Neuron (in vitro differentiated cells): Measurements from ENCODE around the gene CNOT4.

Experiments
- H2AFZ ChIP-seq: one replicate; pipeline ENCODE4 v1.6.1; 2013; ENCODE audit warnings: low read depth, mild to moderate bottlenecking, inconsistent platforms, low read length, moderate library complexity
- H3K27me3 ChIP-seq: one replicate; pipeline ENCODE4 v1.6.1; 2013; ENCODE audit warnings: low read length; ENCODE audit not compliant: insufficient read depth
- H3K36me3 ChIP-seq: one replicate; pipeline ENCODE4 v1.6.1; 2013; ENCODE audit warnings: low read length; ENCODE audit not compliant: insufficient read depth
- H3K4me1 ChIP-seq: one replicate; pipeline ENCODE4 v1.6.1; 2013; ENCODE audit warnings: low read length; ENCODE audit not compliant: insufficient read depth
- H3K4me3 ChIP-seq: 2 replicates; pipeline ENCODE4 v1.5.1; 2013; ENCODE audit warnings: mild to moderate bottlenecking, low read length, moderate library complexity
- H3K9me3 ChIP-seq: one replicate; pipeline ENCODE4 v1.6.1; 2013; ENCODE audit warnings: low read length

The CNOT4 gene

DNA sequence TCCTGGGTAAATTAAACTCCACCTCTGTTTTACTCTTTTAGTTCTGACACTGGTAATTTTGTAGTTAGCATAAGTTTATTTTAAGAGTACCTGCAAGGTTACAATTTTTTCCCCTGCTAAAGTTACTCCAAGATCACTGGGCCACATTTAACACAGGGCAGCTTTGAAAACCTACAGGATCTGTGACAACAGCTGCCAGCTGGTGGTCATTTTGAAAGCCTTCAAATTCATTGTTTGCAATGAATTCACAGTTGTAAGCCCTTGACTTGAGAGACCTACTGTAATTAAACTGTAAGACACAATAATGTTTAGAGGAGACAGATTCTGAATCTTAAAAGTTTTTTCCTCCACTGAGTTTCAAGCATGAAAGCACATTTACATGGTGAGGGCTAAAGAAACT, 129.6 kb downstream of the CNOT4 start:
- H3K27me3 ChIP-seq = no peaks in the 10 kb centered on the region
- H3K4me1 ChIP-seq = peaks cover 5% of the 10 kb centered on the region
- no peak overlapping the region for H2AFZ ChIP-seq
- H3K9me3 ChIP-seq = no peaks in the 10 kb centered on the region
- H3K4me3 ChIP-seq = no peak overlapping the region
- no peaks in the 10 kb centered on the region for H3K36me3 ChIP-seq

DNA sequence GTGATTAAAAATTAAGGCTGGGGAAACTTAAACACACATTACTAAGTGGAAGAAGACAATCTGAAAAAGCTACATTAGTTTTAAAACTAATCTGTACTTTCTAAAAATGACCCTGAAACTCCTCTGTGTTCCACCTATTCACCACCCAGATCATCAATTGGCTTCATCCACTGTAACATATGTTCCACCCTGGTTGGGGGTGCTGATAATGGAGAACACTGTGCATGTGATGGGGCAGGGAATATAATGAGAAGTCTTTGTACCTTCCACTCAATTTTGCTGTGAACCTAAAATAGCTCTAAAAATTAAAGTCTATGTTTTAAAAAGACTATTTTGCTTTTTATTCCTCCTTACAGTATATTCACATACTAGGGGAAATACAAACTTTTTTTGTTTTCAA, 132.7 kb downstream of the CNOT4 start:
- no peaks in the 10 kb centered on the region for H3K36me3 ChIP-seq
- H3K4me1 ChIP-seq = peaks cover 5% of the 10 kb centered on the region
- no peak overlapping the region for H3K4me3 ChIP-seq
- no peak overlapping the region for H2AFZ ChIP-seq
- no peaks in the 10 kb centered on the region for H3K27me3 ChIP-seq
- no peaks in the 10 kb centered on the region for H3K9me3 ChIP-seq

DNA sequence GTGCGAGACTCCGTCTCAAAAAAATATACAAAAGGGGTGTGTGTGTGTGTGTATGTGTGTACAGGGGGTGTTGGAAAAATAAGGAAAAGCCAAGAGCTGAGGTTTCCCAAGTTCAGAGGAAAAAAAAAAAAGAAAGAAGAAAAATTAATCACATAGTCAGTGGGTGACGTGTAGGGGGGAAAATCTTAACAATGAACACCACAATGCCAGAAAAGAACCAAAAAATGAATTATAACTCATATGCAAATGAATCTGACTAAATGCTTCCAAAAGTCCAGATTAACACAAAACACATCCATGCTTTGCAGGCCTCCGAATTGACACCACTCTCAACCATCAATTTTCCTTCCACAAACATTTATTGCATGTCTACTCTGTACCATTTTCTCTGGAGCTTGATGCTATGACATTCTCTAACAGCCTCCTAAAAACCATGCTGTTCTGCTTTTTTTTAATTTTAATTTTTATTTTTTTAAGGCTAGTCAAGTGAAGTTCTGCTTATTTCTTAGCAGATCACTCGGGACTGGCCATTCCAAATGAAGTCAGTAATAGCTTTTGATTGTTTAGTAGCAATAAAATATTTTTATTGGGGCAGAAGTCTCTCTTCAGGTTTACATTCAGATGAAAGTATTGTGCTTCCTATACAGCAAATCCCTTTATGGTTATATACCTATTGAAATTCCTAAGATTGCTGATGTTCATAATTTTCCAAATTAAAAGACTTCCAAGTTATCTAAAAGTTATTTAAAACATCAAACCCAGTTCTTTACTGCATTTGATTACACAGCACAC, 133.8 kb downstream of the CNOT4 start:
- H3K27me3 ChIP-seq = no peaks in the 10 kb centered on the region
- peaks cover 5% of the 10 kb centered on the region for H3K4me1 ChIP-seq
- no peaks in the 10 kb centered on the region for H3K36me3 ChIP-seq
- no peaks in the 10 kb centered on the region for H3K9me3 ChIP-seq
- no peak overlapping the region for H2AFZ ChIP-seq
- H3K4me3 ChIP-seq = no peak overlapping the region

DNA sequence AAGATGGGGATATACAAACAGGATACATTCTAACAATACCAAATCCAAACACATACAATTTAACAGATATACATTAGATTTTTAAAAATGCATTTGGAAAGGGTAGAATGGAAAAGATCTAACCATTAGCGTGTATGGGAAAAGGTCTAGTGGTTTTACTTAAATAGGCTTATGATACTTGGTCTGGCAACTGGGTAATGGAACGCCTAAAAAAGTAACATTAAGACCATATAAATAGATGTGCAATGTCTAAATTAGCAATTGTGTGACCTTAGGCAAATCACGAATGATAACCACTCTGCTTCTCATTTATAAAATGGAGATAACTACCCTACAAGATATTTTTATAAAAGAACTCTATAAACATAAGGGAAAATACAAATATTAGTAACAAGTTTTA, 135.2 kb downstream of the CNOT4 start:
- Histone ChIP-seq H3K4me1 (no peaks in the 10 kb centered on the region), H2AFZ (no peak overlapping the region), H3K4me3 (no peak overlapping the region), H3K27me3 (no peaks in the 10 kb centered on the region), H3K9me3 (no peaks in the 10 kb centered on the region), H3K36me3 (no peaks in the 10 kb centered on the region)

DNA sequence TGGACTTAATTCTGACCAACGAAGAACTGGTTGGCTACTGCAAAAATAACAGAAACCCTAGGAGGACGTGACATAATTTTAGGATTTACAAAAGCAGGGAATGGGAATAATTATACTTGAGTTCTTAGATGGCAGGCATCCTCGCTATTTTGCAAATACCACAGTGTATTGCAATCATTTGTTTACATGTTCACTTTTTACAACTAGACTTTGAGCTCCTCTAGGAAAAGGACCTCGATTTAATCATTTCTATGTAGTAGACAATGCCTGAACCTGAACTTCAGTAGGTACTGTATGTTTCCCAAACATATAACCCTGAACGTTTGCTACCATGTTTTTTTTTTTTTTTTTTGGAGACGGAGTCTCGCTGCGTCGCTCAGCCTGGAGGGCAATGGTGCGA, 137.7 kb downstream of the CNOT4 start:
- no peaks in the 10 kb centered on the region for H3K4me1 ChIP-seq
- no peaks in the 10 kb centered on the region for H3K9me3 ChIP-seq
- H3K27me3 ChIP-seq = no peaks in the 10 kb centered on the region
- H2AFZ ChIP-seq = no peak overlapping the region
- no peak overlapping the region for H3K4me3 ChIP-seq
- peaks cover 3% of the 10 kb centered on the region for H3K36me3 ChIP-seq

DNA sequence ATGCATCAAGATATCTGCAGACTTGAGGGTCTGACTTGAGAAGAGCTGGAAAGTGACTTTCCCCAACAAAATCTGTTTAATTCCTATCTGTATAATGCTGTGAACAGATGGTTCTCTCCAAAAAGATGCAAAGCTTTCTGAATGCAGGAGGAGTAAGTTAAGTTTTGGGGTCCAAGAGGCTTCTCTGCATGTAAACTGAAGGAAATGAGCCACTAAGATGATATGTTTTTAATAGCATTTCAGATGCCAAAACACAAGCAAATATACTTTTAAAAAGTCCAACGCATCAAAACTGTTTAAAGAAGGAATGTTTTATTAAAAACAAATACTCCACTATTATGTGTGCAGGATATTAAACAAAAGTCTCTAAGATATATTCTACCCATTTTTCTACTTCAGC, 139.2 kb downstream of the CNOT4 start:
- peaks cover 3% of the 10 kb centered on the region for H3K4me1 ChIP-seq
- H3K36me3 ChIP-seq = peaks cover 3% of the 10 kb centered on the region
- no peaks in the 10 kb centered on the region for H3K27me3 ChIP-seq
- H3K9me3 ChIP-seq = no peaks in the 10 kb centered on the region
- no peak overlapping the region for H3K4me3 ChIP-seq
- no peak overlapping the region for H2AFZ ChIP-seq

DNA sequence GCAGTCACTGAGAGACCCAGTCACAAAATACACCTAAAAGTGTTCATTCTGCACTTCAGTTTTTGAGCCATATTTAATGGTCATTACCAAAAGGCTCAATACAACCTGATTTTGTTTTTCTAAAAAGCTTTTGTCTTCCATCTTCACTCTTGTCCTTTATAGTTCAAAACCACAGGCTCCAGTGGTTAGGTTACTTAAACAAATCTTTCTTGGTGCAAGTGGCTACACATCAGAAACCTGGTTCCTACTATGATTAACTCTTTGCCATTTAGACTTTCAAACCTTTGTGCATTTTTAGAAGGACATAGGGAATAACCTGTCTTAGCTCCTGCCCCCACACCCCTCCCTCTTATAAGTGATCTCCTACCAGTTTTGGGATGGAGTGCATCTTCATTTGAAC, 140.5 kb downstream of the CNOT4 start:
- no peaks in the 10 kb centered on the region for H3K9me3 ChIP-seq

DNA sequence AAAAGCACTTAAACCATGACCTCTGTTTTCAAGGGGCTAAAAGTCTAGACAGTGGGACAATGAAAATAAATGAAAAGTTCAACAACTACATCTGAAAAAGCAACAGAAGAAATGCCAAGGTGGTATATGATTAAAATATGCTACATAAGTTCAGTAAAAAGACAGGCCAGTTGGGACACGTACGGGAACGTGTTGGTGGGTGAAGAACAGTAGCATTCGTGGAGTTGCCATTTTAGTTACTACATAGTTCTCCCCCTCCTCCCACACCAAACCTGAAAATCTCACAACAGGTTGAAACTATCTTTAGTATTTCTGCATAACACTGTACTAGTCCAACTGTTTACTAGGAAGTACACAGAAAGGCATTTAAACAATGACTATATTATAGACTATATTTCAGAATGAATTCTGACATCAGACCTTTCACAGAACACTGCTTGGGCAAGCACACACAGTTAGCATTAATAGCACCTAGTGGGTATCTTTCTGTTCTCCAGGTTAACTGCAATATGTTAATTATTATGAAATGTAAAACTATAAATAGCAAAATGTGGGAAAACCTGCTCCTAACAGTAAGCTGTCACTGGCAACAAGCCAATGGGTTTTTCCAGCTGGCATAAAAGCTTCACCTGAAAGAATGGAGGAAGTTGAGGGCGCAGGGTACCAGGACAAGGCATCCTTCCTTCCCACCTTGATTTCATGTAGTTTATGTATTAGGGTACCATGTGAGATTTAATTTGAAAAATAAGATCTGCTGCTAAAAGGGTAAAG, 141.3 kb downstream of the CNOT4 start:
- Histone ChIP-seq H3K9me3 (no peaks in the 10 kb centered on the region), H3K4me1 (peaks cover 3% of the 10 kb centered on the region), H2AFZ (no peak overlapping the region), H3K27me3 (no peaks in the 10 kb centered on the region), H3K36me3 (peaks cover 3% of the 10 kb centered on the region), H3K4me3 (no peak overlapping the region)

More for the DNA sequence above, 140.5 kb downstream of the CNOT4 start:
- Histone ChIP-seq H2AFZ (no peak overlapping the region), H3K27me3 (no peaks in the 10 kb centered on the region), H3K4me3 (no peak overlapping the region), H3K36me3 (peaks cover 3% of the 10 kb centered on the region), H3K4me1 (peaks cover 3% of the 10 kb centered on the region)

DNA sequence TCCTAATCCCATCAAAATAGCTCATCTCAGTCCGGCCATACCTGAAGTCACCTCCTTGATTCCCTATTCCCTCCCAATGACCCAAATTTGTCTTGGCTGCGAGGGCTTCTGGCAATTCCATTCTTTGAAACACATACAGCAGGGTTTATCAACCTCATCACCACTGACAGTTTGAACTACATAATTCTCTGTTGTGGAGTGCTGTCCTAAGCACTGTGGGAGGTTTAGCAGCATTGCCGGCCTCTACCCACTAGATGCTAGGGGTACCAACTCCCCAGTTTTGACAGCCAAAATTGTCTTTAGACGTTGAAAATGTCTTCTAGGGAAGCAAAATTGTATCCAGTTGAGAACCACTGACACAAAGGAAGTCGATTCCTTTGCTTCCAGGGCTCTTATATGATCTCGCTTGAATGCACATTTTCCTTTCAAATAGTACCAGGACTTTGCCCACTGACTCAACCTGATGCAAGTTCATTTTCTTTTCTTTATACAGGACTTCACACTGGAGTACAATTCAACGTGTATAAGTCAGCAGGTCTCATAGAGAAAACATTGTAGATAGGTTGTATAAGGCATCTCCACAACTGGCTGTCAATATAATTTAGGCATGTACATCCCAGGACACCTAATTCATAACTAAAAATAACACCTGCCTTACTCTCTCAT, 142.9 kb downstream of the CNOT4 start:
- Histone ChIP-seq H3K4me1 (peaks cover 3% of the 10 kb centered on the region), H3K27me3 (no peaks in the 10 kb centered on the region), H3K36me3 (peaks cover 13% of the 10 kb centered on the region), H2AFZ (no peak overlapping the region), H3K9me3 (peaks cover 4% of the 10 kb centered on the region), H3K4me3 (no peak overlapping the region)

DNA sequence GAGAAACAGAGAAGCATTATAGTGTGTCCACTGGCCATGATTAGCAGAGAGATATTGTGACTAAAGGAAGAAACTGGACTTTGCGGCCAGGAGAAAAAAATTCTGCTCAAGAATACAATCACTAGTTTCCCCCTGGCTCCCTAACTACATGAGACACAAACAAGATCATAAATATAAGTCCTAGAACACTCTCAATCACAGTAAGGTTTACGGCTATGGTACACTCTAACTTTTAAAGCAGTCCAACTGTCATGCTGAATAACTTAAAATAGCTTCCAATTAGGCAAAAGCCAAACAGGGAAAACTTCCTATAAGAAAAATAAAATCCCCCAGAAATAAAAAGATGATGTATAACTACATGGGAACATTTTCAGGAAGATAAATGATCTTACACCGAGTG, 144.2 kb downstream of the CNOT4 start:
- Histone ChIP-seq H3K4me3 (no peak overlapping the region), H3K36me3 (peaks cover 18% of the 10 kb centered on the region), H2AFZ (no peak overlapping the region), H3K9me3 (peaks cover 4% of the 10 kb centered on the region), H3K4me1 (peaks cover 3% of the 10 kb centered on the region), H3K27me3 (no peaks in the 10 kb centered on the region)

DNA sequence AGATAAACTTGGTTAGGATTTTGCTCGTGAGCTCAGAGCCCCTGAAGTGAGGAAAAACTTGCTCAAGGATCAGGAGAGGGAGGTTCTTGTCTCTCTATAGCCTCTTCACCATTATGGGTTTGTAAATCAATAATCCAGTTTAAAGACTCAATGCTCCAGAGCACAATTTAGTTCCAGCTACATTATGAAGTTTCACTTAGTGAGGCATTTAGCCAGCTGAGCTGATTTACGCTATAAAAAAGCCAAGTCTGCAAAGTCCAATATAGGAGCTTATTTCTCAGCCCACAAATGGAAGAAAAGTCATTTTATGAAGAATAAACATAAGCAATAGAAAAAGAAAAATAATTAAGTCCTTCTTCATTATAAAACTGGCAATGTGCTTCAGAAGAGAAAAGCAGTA, 145.7 kb downstream of the CNOT4 start:
- Histone ChIP-seq H3K36me3 (peaks cover 17% of the 10 kb centered on the region), H3K27me3 (no peaks in the 10 kb centered on the region), H3K9me3 (peaks cover 4% of the 10 kb centered on the region), H3K4me3 (no peak overlapping the region), H2AFZ (no peak overlapping the region), H3K4me1 (peaks cover 3% of the 10 kb centered on the region)

DNA sequence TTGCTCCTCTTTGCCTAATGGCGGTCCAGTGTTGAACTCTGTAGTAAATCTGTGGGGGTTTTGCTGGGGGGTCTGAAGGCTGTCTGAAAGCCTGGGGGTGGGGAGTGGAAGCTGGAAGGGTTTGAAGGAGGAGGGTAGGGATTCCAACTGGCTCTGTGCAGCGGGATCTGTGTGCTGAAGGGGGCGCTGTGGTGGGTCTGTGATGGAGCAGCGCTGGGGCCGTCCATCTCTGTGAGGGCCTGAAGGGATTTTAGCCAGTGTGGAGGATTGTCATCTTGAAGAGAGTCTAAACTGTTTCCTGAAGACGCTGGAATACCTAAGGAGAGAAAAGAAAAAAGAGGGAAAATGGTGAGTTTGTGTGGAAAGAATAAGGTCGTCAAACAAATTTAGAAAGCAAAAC, 147.0 kb downstream of the CNOT4 start:
- Histone ChIP-seq H3K4me1 (peaks cover 3% of the 10 kb centered on the region), H3K36me3 (peaks cover 15% of the 10 kb centered on the region), H2AFZ (no peak overlapping the region), H3K4me3 (no peak overlapping the region), H3K27me3 (no peaks in the 10 kb centered on the region), H3K9me3 (peaks cover 4% of the 10 kb centered on the region)

DNA sequence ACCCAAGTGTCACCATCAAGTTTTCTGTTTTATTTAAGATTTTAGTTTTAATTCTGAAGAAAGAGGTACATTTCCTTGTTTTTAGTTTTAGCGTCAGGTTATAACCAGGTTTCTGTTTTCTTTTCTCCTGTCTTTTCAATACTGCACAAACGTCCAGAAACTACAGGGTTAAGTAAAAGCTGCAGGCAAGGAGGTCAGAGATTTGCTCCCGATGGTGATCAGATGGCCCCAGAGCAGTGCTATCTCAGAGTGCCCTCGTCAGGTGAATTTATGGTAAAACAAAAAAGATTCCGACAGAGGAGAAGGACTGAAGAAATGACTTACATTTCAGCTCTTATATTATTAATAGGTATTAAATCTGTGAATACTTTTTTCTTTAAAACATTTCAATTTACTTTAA, 148.1 kb downstream of the CNOT4 start:
- no peak overlapping the region for H3K4me3 ChIP-seq

More for the DNA sequence above, 148.1 kb downstream of the CNOT4 start:
- no peaks in the 10 kb centered on the region for H3K27me3 ChIP-seq
- peaks cover 4% of the 10 kb centered on the region for H3K9me3 ChIP-seq
- no peaks in the 10 kb centered on the region for H3K4me1 ChIP-seq
- peaks cover 15% of the 10 kb centered on the region for H3K36me3 ChIP-seq
- no peak overlapping the region for H2AFZ ChIP-seq
